Panc1 (cell line): Measurements from ENCODE around the gene PEDS1. TPM values are rescaled to one million over a fixed set of nuclear protein-coding genes. Genes with fewer than 3 reads are reported as not detected.
"Not testable (repeated sequence)": the region's sequence is repeated elsewhere in the genome, so short reads cannot be mapped to it uniquely, and the experiment has no call there.

Experiments used
- ATAC-seq: fragments of 200-7000 bp; cut with Tn5 transposase; 2 replicates; pipeline ENCODE4 v1.9.1; 2020; ENCODE audit warnings: mild to moderate bottlenecking, moderate library complexity
- BruUV-seq: library from RNA; stranded (reverse); fragments of 400-500 nt; replicated peaks from 2 replicates; lab custom pipeline; 2021; lab: Mats Ljungman, UMichigan
- CTCF ChIA-PET: fragments of 300-600 bp; sonication (Branson Sonifier 250); formaldehyde crosslinking; loops from one replicate; lab custom pipeline; 2022; ENCODE audit warnings: antibody characterized with exemption; lab: Charles Lee
- POLR2A ChIA-PET: fragments of 300-600 bp; sonication (Branson Sonifier 250); formaldehyde crosslinking; loops from one replicate; lab custom pipeline; 2022; ENCODE audit warnings: antibody characterized with exemption; lab: Charles Lee
- DNase-seq: peaks from one replicate; pipeline ENCODE4 v3.0.0-alpha.2; 2010; ENCODE audit warnings: low read depth, low spot score
- H3K27ac ChIP-seq: 2 replicates; pipeline ENCODE4 v1.5.1; 2011; ENCODE audit warnings: mild to moderate bottlenecking, low read length, inconsistent platforms
- H3K27me3 ChIP-seq: fragments of 200-500 bp; sonication (Bioruptor generic); 2 replicates; pipeline ENCODE4 v1.6.0; 2014; ENCODE audit warnings: low read length, inconsistent platforms; ENCODE audit not compliant: control insufficient read depth, insufficient read depth
- H3K36me3 ChIP-seq: fragments of 200-500 bp; sonication (Bioruptor generic); 2 replicates; pipeline ENCODE4 v1.5.1; 2014; ENCODE audit warnings: inconsistent platforms, mild to moderate bottlenecking, low read length, moderate library complexity; ENCODE audit not compliant: control insufficient read depth, insufficient read depth
- H3K4me1 ChIP-seq: 2 replicates; pipeline ENCODE4 v1.5.1; 2011; ENCODE audit warnings: inconsistent platforms, mild to moderate bottlenecking, low read length, moderate library complexity; ENCODE audit not compliant: control insufficient read depth, insufficient read depth
- H3K4me3 ChIP-seq, 2 experiments: 2 replicates each; pipeline ENCODE4 v1.5.1; 2011 to 2012; ENCODE audit warnings: low read depth in 2 of 2, low read length in 2 of 2, mild to moderate bottlenecking in 2 of 2, inconsistent platforms in 1 of 2, moderate library complexity in 1 of 2
- H3K9me3 ChIP-seq: fragments of 200-500 bp; sonication (Bioruptor generic); 2 replicates; pipeline ENCODE4 v1.5.1; 2014; ENCODE audit warnings: low read depth, mild to moderate bottlenecking, inconsistent platforms, low read length, moderate library complexity; ENCODE audit not compliant: control insufficient read depth, insufficient read depth
- POLR2AphosphoS5 ChIP-seq: IDR thresholded peaks from 2 replicates; pipeline ENCODE4 v1.6.1; 2012; ENCODE audit warnings: mild to moderate bottlenecking, low read depth, low read length, moderate library complexity
- SIN3A ChIP-seq: IDR thresholded peaks from 2 replicates; pipeline ENCODE4 v1.6.1; 2012; ENCODE audit warnings: low read depth, mild to moderate bottlenecking, low read length, moderate library complexity, borderline replicate concordance; ENCODE audit not compliant: insufficient read depth
- TCF7L2 ChIP-seq: IDR thresholded peaks from 2 replicates; pipeline ENCODE4 v1.6.1; 2011; ENCODE audit warnings: mild to moderate bottlenecking, low read depth, low read length, inconsistent platforms
- in situ Hi-C: cut with HindIII; loops from 2 replicates; pipeline ENCODE4 v1.10.0; 2016; ENCODE audit warnings: low sequenced_read_pairs, low pct_unique_long_range_greater_than_20kb
- intact Hi-C: fragments of 100-400 bp; cut with micrococcal nuclease; formaldehyde crosslinking; loops from one replicate; pipeline ENCODE4 v1.10.0; 2022; ENCODE audit not compliant: unreplicated experiment
- total RNA-seq: library from RNA; stranded (reverse); gene quantifications from one replicate; pipeline ENCODE4 v1.2.1, GENCODE V29; 2021; ENCODE audit not compliant: unreplicated experiment
- TF ChIP-seq, protein P1 (sequence below): fragments of 450-650 bp; IDR thresholded peaks from 2 replicates; pipeline ENCODE4 v1.5.1; 2017; ENCODE audit warnings: mild to moderate bottlenecking
- TF ChIP-seq, protein P2 (sequence below), 2 experiments: IDR thresholded peaks; 2 replicates each; pipeline ENCODE4 v1.6.1; 2011 to 2012; ENCODE audit warnings: low read depth in 2 of 2, control low read depth in 1 of 2, low read length in 1 of 2, mild to moderate bottlenecking in 1 of 2, moderate library complexity in 1 of 2; ENCODE audit not compliant: insufficient read depth in 1 of 2

The PEDS1 gene
- total RNA-seq, 1 experiment from 2014 or later = 88.9 TPM

DNA sequence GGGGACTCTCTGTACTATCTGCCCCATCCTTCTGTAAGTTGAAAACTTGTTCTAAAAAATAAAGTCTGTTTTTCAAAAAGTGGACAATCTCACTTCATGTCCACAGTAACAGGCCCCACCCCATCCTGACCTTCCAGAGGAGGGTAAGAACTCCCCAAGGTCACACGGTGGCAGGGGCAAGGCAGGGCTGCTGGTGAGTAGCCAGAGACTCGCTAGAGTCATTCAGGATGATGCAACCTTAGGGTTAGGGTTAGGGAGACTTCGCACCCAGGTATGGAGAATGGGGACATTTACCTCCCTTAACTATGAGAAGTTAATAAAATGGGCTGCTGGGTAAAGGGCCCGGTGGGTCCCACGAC, 15.4 kb downstream of the PEDS1 start:
- CTCF ChIA-PET = interaction anchor here (1.6 kb wide), 1 partner anchor 17 kb away, joined by 5 read pairs; no protein-coding TSS in a partner anchor
- peak; percentile 12 for ATAC-seq

GRCh38 chr20:50137702-50138101, 15.8 kb downstream of the PEDS1 start:
- CTCF ChIA-PET = interaction anchor here (1.6 kb wide), 1 partner anchor 17 kb away, joined by 5 read pairs; no protein-coding TSS in a partner anchor
- Histone ChIP-seq H3K36me3 (peaks cover 14% of the 10 kb centered on the region), H3K27ac (peak overlapping the region; percentile 95), H3K4me1 (peaks cover 79% of the 10 kb centered on the region)
- in situ Hi-C loops, H3K4me3 ChIP-seq, POLR2A ChIA-PET, ATAC-seq, H3K27me3 ChIP-seq, H3K9me3 ChIP-seq, DNase-seq, BruUV-seq, intact Hi-C loops: not testable (repeated sequence)

More for the DNA sequence above, 15.4 kb downstream of the PEDS1 start:
- intact Hi-C loops (no loop called here), in situ Hi-C loops (no loop called here)
- peaks cover 18% of the 10 kb centered on the region for H3K36me3 ChIP-seq
- no peaks in the 10 kb centered on the region for H3K9me3 ChIP-seq
- peak overlapping the region; percentile 95 for H3K27ac ChIP-seq
- peaks cover 79% of the 10 kb centered on the region for H3K4me1 ChIP-seq
- POLR2A ChIA-PET = no interaction called here
- TF ChIP-seq, protein P1, sequence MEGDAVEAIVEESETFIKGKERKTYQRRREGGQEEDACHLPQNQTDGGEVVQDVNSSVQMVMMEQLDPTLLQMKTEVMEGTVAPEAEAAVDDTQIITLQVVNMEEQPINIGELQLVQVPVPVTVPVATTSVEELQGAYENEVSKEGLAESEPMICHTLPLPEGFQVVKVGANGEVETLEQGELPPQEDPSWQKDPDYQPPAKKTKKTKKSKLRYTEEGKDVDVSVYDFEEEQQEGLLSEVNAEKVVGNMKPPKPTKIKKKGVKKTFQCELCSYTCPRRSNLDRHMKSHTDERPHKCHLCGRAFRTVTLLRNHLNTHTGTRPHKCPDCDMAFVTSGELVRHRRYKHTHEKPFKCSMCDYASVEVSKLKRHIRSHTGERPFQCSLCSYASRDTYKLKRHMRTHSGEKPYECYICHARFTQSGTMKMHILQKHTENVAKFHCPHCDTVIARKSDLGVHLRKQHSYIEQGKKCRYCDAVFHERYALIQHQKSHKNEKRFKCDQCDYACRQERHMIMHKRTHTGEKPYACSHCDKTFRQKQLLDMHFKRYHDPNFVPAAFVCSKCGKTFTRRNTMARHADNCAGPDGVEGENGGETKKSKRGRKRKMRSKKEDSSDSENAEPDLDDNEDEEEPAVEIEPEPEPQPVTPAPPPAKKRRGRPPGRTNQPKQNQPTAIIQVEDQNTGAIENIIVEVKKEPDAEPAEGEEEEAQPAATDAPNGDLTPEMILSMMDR = no peak
- TF ChIP-seq, protein P2, sequence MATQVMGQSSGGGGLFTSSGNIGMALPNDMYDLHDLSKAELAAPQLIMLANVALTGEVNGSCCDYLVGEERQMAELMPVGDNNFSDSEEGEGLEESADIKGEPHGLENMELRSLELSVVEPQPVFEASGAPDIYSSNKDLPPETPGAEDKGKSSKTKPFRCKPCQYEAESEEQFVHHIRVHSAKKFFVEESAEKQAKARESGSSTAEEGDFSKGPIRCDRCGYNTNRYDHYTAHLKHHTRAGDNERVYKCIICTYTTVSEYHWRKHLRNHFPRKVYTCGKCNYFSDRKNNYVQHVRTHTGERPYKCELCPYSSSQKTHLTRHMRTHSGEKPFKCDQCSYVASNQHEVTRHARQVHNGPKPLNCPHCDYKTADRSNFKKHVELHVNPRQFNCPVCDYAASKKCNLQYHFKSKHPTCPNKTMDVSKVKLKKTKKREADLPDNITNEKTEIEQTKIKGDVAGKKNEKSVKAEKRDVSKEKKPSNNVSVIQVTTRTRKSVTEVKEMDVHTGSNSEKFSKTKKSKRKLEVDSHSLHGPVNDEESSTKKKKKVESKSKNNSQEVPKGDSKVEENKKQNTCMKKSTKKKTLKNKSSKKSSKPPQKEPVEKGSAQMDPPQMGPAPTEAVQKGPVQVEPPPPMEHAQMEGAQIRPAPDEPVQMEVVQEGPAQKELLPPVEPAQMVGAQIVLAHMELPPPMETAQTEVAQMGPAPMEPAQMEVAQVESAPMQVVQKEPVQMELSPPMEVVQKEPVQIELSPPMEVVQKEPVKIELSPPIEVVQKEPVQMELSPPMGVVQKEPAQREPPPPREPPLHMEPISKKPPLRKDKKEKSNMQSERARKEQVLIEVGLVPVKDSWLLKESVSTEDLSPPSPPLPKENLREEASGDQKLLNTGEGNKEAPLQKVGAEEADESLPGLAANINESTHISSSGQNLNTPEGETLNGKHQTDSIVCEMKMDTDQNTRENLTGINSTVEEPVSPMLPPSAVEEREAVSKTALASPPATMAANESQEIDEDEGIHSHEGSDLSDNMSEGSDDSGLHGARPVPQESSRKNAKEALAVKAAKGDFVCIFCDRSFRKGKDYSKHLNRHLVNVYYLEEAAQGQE (IDR thresholded peaks at IDR 0.05; ENCODE audit: insufficient read depth in 1 of 2, low read depth in 2 of 2, low read length in 1 of 2) = no peak
- no peak for TF ChIP-seq SIN3A
- no peak for TF ChIP-seq POLR2AphosphoS5
- no peak for TF ChIP-seq TCF7L2
- no peak for DNase-seq
- no peak overlapping the region for H3K4me3 ChIP-seq
- H3K27me3 ChIP-seq = no peaks in the 10 kb centered on the region
- BruUV-seq = no TSS peak

DNA sequence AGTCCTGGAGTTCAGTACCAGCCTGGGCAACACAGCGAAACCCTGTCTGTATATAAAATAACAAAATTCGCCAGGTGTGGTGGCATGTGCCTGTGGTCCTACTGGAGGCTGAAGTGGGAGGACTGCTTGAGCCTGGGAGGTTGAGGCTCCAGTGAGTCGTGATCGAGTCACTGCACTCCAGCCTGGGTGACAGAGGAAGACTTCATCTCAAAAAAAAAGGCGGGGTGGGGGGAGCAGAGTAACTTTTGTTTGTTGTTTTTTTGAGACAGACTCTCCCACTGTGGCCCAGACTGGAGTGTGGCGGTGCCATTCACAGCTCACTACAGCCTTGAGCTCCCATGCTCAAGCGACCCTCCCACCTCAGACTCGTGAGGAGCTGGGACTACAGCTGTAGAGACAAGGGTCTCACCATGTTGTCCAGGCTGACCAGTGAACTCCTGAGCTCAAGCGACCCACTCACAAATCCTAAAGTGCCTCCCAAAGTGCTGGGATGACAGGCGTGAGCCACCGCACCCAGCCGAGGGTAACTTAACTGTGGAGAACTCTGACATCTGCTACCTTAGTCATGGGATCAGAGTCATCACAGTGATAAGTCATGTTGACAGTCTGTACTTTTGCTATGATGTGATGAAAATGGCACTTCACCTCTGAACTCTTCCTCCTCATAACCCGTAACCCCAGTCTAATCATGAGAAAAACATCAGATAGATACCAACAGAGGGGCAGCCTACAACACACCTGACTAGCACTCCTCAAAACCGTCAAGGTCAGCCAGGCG, 16.5 kb downstream of the PEDS1 start:
- Histone ChIP-seq H3K4me3 (no peak overlapping the region), H3K27ac (peak overlapping the region; percentile 95), H3K9me3 (no peaks in the 10 kb centered on the region), H3K36me3 (peaks cover 14% of the 10 kb centered on the region; the same call in 1 of the 2 replicates), H3K4me1 (peaks cover 80% of the 10 kb centered on the region), H3K27me3 (no peaks in the 10 kb centered on the region)
- ChIA-PET CTCF (no interaction called here), POLR2A (no interaction called here)
- no TSS peak for BruUV-seq
- DNase-seq = no peak
- ATAC-seq = no peak
- intact Hi-C loops = no loop called here
- TF ChIP-seq POLR2AphosphoS5 (no peak), TCF7L2 (no peak), SIN3A (no peak)
- TF ChIP-seq, protein P1 = no peak
- TF ChIP-seq, protein P2 (IDR thresholded peaks at IDR 0.05; ENCODE audit: insufficient read depth in 1 of 2, low read depth in 2 of 2, low read length in 1 of 2) = no peak
- in situ Hi-C loops = no loop called here
